Chondrocyte (in vitro differentiated cells): ENCODE data around the gene GALNT17. TPM values are rescaled to one million over a fixed set of nuclear protein-coding genes. Genes with fewer than 3 reads are reported as not detected.

Source experiments
- DNase-seq: peaks from one replicate; pipeline ENCODE4 v3.0.0; 2021; ENCODE audit warnings: mixed read lengths, low spot score
- H3K27ac Mint-ChIP-seq: one replicate; pipeline ENCODE4 v1.8.0; 2021; ENCODE audit warnings: mild to moderate bottlenecking, moderate library complexity, mixed read lengths; ENCODE audit not compliant: unreplicated experiment
- H3K27me3 Mint-ChIP-seq: 2 replicates; pipeline ENCODE4 v1.8.0; 2021; ENCODE audit warnings: low read depth, mixed read lengths
- H3K36me3 Mint-ChIP-seq: 2 replicates; pipeline ENCODE4 v1.8.0; 2021; ENCODE audit warnings: low read depth, mixed read lengths
- H3K4me1 Mint-ChIP-seq: 2 replicates; pipeline ENCODE4 v1.8.0; 2021; ENCODE audit warnings: low read depth, mild to moderate bottlenecking, mixed read lengths
- H3K4me3 Mint-ChIP-seq: one replicate; pipeline ENCODE4 v1.8.0; 2021; ENCODE audit warnings: mild to moderate bottlenecking, moderate library complexity, mixed read lengths; ENCODE audit not compliant: unreplicated experiment
- H3K9me3 Mint-ChIP-seq: 2 replicates; pipeline ENCODE4 v1.8.0; 2021; ENCODE audit warnings: low read depth, mixed read lengths
- total RNA-seq: library from RNA; stranded (reverse); gene quantifications from 3 replicates; pipeline ENCODE4 v1.2.1, GENCODE V29; 2021
- TF ChIP-seq, protein P1 (sequence below): fragments of 200-600 bp; sonication (generic); IDR thresholded peaks from 2 replicates; pipeline ENCODE4 v1.5.0; 2021; ENCODE audit warnings: antibody characterized with exemption, mild to moderate bottlenecking, moderate library complexity

GALNT17 gene
- total RNA-seq, 1 donor from 2014 or later, result 24.4 TPM

DNA sequence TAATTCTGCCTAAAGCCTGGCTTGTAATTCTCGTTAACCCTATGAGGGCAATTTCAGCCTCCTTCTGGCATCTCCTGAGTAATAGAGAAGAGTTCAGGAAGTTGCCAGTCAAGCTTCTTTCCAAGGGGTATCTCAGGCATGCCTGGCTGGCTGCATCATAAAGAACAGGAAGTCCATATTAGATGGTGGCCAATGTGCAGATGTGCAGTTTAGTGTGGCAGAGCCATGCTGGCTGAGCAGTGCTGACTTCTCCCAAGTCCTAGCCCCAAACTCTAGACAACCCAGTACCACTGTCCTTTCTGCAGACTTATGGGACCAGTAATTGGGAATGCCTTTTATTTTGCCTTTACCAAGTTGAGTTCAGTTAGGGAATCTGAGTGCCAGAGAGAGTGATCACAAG, 517.9 kb downstream of the GALNT17 start:
- H3K27ac Mint-ChIP-seq, result no peak overlapping the region
- no peaks in the 10 kb centered on the region for H3K27me3 Mint-ChIP-seq
- H3K4me3 Mint-ChIP-seq, result no peak overlapping the region
- H3K36me3 Mint-ChIP-seq, result peaks cover 7% of the 10 kb centered on the region
- H3K4me1 Mint-ChIP-seq, result peaks cover 3% of the 10 kb centered on the region
- H3K9me3 Mint-ChIP-seq, result peaks cover 7% of the 10 kb centered on the region
- TF ChIP-seq, protein P1, sequence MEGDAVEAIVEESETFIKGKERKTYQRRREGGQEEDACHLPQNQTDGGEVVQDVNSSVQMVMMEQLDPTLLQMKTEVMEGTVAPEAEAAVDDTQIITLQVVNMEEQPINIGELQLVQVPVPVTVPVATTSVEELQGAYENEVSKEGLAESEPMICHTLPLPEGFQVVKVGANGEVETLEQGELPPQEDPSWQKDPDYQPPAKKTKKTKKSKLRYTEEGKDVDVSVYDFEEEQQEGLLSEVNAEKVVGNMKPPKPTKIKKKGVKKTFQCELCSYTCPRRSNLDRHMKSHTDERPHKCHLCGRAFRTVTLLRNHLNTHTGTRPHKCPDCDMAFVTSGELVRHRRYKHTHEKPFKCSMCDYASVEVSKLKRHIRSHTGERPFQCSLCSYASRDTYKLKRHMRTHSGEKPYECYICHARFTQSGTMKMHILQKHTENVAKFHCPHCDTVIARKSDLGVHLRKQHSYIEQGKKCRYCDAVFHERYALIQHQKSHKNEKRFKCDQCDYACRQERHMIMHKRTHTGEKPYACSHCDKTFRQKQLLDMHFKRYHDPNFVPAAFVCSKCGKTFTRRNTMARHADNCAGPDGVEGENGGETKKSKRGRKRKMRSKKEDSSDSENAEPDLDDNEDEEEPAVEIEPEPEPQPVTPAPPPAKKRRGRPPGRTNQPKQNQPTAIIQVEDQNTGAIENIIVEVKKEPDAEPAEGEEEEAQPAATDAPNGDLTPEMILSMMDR, result no peak
- DNase-seq, result no peak

DNA sequence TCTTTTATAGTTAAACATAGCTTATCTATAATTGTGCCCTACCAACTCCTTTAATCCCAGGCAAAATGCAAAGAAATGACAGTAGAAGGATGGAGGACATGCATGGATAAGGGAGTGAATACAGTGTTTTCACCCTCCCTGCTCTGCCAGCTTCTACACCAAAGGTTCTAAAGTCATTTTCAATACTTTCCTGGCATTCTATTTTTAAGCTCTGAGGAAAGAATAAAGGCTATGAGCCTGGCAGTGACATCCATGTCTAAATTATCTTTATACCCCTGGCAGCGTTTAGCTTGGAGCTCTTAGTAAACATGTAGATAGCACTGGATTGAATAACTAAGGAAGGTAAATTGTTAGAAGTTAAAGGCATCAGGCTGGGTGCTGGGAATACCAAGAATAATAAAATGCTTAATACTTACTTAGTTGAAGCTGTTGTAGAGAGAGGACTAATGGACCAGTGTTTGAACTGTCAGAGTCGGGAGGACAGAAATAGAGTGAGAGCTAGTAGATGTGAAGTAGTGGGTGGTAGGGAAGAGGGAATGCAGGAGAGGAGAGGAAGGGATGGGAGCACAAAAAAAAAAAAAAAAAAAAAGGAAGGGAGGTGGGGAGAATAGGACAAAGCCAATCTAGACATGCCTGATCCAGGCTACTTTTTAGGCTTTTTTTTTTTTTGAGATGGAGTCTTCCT, 518.9 kb downstream of the GALNT17 start:
- TF ChIP-seq, protein P1, result no peak
- Mint-ChIP-seq H3K27ac (no peak overlapping the region), H3K4me1 (peaks cover 5% of the 10 kb centered on the region), H3K27me3 (no peaks in the 10 kb centered on the region), H3K4me3 (no peak overlapping the region), H3K9me3 (peaks cover 5% of the 10 kb centered on the region), H3K36me3 (peaks cover 7% of the 10 kb centered on the region)
- DNase-seq, result no peak

DNA sequence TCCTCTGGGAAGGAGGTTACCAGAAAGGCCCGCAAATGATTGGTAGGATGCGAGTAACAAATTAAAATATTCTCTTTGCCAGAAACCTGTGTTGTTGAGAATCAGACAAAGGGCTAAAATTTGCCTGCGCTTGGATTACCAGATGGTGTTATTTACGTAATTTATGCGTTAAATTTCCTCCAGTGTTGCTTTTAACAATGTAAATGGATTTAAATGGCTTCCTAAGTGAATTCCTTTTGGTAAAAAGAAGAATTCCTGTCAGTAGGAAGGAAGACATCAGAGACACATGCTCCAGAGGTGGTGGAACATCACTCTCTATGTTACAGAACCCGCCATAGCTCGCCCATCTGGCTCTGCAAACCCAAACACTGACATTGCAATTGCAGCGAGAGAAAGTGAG, 520.6 kb downstream of the GALNT17 start:
- peaks cover 7% of the 10 kb centered on the region for H3K36me3 Mint-ChIP-seq
- H3K9me3 Mint-ChIP-seq, result peaks cover 5% of the 10 kb centered on the region
- H3K27ac Mint-ChIP-seq, result no peak overlapping the region
- H3K4me3 Mint-ChIP-seq, result no peak overlapping the region
- no peaks in the 10 kb centered on the region for H3K27me3 Mint-ChIP-seq
- DNase-seq, result no peak
- peaks cover 3% of the 10 kb centered on the region for H3K4me1 Mint-ChIP-seq
- TF ChIP-seq, protein P1, result no peak

DNA sequence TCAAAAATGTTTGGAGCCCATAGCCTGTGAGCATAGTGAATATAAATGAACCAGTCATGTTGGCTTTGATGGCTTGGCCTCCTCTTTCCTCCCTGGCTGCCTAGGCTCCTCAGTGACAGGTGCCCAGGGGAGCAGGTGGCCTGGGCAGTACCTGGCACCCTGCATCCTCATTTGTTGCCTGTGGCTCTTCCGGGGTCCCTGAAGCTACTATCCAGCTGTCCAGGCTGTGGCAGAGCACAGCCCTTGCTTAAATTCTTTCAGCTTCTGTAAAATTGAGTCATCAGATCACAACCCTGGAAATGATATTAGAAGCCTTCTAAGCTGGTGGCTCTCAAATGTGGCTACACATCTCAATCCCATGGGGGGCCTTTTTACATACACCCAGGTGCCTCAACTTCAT, 525.4 kb downstream of the GALNT17 start:
- Mint-ChIP-seq H3K9me3 (no peaks in the 10 kb centered on the region), H3K27ac (no peak overlapping the region), H3K36me3 (peaks cover 3% of the 10 kb centered on the region), H3K27me3 (no peaks in the 10 kb centered on the region), H3K4me1 (peaks cover 3% of the 10 kb centered on the region), H3K4me3 (no peak overlapping the region)
- TF ChIP-seq, protein P1, result no peak
- DNase-seq, result no peak

DNA sequence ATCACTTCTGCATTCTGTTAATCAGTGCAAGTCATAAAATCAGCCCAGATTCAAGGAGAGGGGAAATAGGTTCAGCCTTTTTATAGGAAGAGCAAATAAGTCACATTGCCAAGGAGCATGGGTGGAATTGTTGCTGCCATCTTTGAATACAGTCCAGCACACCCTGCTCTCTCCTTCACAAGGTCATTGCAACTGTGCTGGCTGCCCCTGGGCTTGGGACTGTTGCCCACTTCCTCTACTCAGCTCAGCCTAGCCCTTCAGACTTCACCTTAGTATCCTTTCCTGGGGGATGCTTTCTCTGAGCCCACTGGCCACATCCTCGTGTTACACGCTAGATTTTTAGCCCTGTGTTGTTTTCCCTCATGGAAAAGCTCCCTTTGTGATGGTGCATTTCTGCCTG, 527.7 kb downstream of the GALNT17 start:
- H3K9me3 Mint-ChIP-seq, result peaks cover 9% of the 10 kb centered on the region
- TF ChIP-seq, protein P1, result no peak
- peaks cover 6% of the 10 kb centered on the region for H3K36me3 Mint-ChIP-seq
- H3K4me1 Mint-ChIP-seq, result peaks cover 3% of the 10 kb centered on the region
- no peaks in the 10 kb centered on the region for H3K27me3 Mint-ChIP-seq
- no peak for DNase-seq
- no peak overlapping the region for H3K4me3 Mint-ChIP-seq
- no peak overlapping the region for H3K27ac Mint-ChIP-seq
